ENCODE data around the gene ELFN2.

DNA sequence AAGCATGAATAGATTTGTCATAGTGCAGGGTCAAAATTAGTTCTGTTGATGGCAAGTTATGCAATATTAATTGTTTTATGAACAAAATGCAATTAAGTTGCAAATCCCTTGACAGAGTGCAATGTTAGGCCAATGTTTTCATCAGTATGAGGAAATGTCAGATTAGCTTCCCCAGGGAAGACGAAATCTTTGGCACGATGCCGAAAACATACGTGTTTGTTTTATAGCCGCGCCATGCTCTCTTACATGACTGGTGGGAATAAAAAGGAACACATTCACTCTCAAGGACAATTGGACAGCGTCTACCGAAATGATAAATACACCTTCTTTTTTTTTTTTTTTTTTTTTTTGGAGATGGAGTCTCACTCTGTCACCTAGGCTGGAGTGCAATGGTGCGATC is 31.9 kb upstream of the ELFN2 start:
- TF ChIP-seq, protein P1, sequence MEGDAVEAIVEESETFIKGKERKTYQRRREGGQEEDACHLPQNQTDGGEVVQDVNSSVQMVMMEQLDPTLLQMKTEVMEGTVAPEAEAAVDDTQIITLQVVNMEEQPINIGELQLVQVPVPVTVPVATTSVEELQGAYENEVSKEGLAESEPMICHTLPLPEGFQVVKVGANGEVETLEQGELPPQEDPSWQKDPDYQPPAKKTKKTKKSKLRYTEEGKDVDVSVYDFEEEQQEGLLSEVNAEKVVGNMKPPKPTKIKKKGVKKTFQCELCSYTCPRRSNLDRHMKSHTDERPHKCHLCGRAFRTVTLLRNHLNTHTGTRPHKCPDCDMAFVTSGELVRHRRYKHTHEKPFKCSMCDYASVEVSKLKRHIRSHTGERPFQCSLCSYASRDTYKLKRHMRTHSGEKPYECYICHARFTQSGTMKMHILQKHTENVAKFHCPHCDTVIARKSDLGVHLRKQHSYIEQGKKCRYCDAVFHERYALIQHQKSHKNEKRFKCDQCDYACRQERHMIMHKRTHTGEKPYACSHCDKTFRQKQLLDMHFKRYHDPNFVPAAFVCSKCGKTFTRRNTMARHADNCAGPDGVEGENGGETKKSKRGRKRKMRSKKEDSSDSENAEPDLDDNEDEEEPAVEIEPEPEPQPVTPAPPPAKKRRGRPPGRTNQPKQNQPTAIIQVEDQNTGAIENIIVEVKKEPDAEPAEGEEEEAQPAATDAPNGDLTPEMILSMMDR (conservative IDR thresholded peaks at IDR 0.05 in 1 of 2, IDR thresholded peaks at IDR 0.05 in 1 of 2; ENCODE audit: extremely low read depth in 1 of 2, insufficient read depth in 1 of 2, low read depth in 1 of 2, low read length in 2 of 2), result no peak
- no peak for TF ChIP-seq EZH2 (IDR thresholded peaks at IDR 0.05; ENCODE audit: borderline replicate concordance, low read length)
